ENCODE data around the gene CREB1. TPM values are rescaled to one million over a fixed set of nuclear protein-coding genes. Genes with fewer than 3 reads are reported as not detected.

Gene CREB1
- total and polyA plus RNA-seq, 9 of the 15 experiments (the other 6 are each of a cell fraction or from before 2014, with no cell fraction given): 8.9 to 51.3 (median 19.5) TPM

- TF ChIP-seq MAX (CRISPR knock-in tag; IDR thresholded peaks at IDR 0.05): peak; percentile 36
- TF ChIP-seq ZNF277 (CRISPR knock-in tag; IDR thresholded peaks at IDR 0.05; ENCODE audit: borderline replicate concordance): no peak
- 0 out of 2 replicates have a peak, but pooled peaks have one; percentile 35 for TF ChIP-seq ZBTB7A (IDR thresholded peaks at IDR 0.05; ENCODE audit: borderline replicate concordance, control insufficient read depth, low read depth, low read length)
- TF ChIP-seq ETV6 (IDR thresholded peaks at IDR 0.05; ENCODE audit: borderline replicate concordance in 1 of 2, low read depth in 2 of 2, low read length in 1 of 2): no peak
- TF ChIP-seq ETV6 (CRISPR knock-in tag; IDR thresholded peaks at IDR 0.05; ENCODE audit: borderline replicate concordance): 0 out of 2 replicates have a peak, but pooled peaks have one; percentile 30
- peak in 1 of 2 experiments; percentile 64; a peak in 1 of 3 replicates for TF ChIP-seq CBX3 (IDR thresholded peaks at IDR 0.05; ENCODE audit: borderline replicate concordance in 1 of 2, low read length in 2 of 2)
- TF ChIP-seq SRSF7 (optimal IDR thresholded peaks at IDR 0.05; ENCODE audit: low read depth, low read length): no peak
- TF ChIP-seq C11orf30 (IDR thresholded peaks at IDR 0.05; ENCODE audit: low read depth): no peak
- TF ChIP-seq ZNF407 (IDR thresholded peaks at IDR 0.05; ENCODE audit: low read depth): no peak
- TF ChIP-seq WHSC1 (IDR thresholded peaks at IDR 0.05; ENCODE audit: low read length): no peak
- TF ChIP-seq TGIF2 (CRISPR knock-in tag; IDR thresholded peaks at IDR 0.05): no peak
- peak; percentile 50 for TF ChIP-seq RB1 (IDR thresholded peaks at IDR 0.05; ENCODE audit: low read depth)
- peak; percentile 92 for TF ChIP-seq CREM (IDR thresholded peaks at IDR 0.05; ENCODE audit: low read depth)
- TF ChIP-seq POLR2H (tag; IDR thresholded peaks at IDR 0.05; ENCODE audit: low read depth): peak; percentile 59; the same call in 1 of the 2 replicates
These were observed 95.5 kb downstream of the CREB1 start, which contains the start of gene METTL21A (continued) for GRCh38 chr2:207625014-207625907.

All from K562 (cell line).